HCT116 (cell line): ENCODE data around the gene CYP46A1. TPM values are rescaled to one million over a fixed set of nuclear protein-coding genes. Genes with fewer than 3 reads are reported as not detected.

ENCODE experiments used
- ATAC-seq: fragments of 200-7000 bp; cut with Tn5 transposase; 2 replicates; pipeline ENCODE4 v1.9.1; 2020; ENCODE audit warnings: mild to moderate bottlenecking, moderate library complexity
- BruUV-seq: library from RNA; stranded (reverse); fragments of 400-500 nt; replicated peaks from 2 replicates; lab custom pipeline; 2021; lab: Mats Ljungman, UMichigan
- CTCF ChIA-PET: fragments of 300-600 bp; sonication (Branson Sonifier 250); formaldehyde crosslinking; loops from one replicate; lab custom pipeline; 2021; ENCODE audit warnings: antibody characterized with exemption; lab: Charles Lee
- POLR2A ChIA-PET: fragments of 300-600, 350-600 bp; sonication (Branson Sonifier 250); formaldehyde crosslinking; loops from one replicate; lab custom pipeline; 2021; ENCODE audit warnings: antibody characterized with exemption; lab: Charles Lee
- RAD21 ChIA-PET, 2 experiments: fragments of 300-600 bp; sonication (Branson Sonifier 250); formaldehyde crosslinking; loops; one replicate each; lab custom pipeline; 2023; ENCODE audit warnings: low total read pairs in 2 of 2; ENCODE audit not compliant: uncharacterized antibody in 2 of 2, unreplicated experiment in 2 of 2, low non-redundant PET in 1 of 2; lab: Charles Lee
- DNase-seq: peaks from one replicate; pipeline ENCODE4 v3.0.0-alpha.2; 2010; ENCODE audit warnings: low read depth, low spot score
- H2AFZ ChIP-seq: fragments of 200-600 bp; shearing (Covaris generic), sonication (generic); 2 replicates; pipeline ENCODE4 v1.6.1; 2017; ENCODE audit warnings: low read depth, mixed run types, mixed read lengths, antibody characterized with exemption, low read length; ENCODE audit not compliant: poor library complexity, severe bottlenecking
- H3K27ac ChIP-seq: 2 replicates; pipeline ENCODE4 v1.5.1; 2012; ENCODE audit warnings: low read depth, low read length
- H3K27me3 ChIP-seq: fragments of 200-600 bp; sonication (generic); 2 replicates; pipeline ENCODE4 v1.6.1; 2016; ENCODE audit warnings: mixed run types, low read length, mixed read lengths; ENCODE audit not compliant: insufficient read depth
- H3K36me3 ChIP-seq, 2 experiments: fragments of 200-500 bp in 1 of 2; fragments of 200-600 bp in 1 of 2; sonication (Bioruptor generic) in 1 of 2; sonication (generic) in 1 of 2; 2 replicates each; pipeline versions ENCODE4 v1.5.1 to v1.6.1; 2014 to 2016; ENCODE audit warnings: low read length in 2 of 2, inconsistent platforms in 1 of 2, mixed read lengths in 1 of 2, mixed run types in 1 of 2; ENCODE audit not compliant: insufficient read depth in 2 of 2, control insufficient read depth in 1 of 2
- H3K4me1 ChIP-seq, 2 experiments: fragments of 200-600 bp in 1 of 2; sonication (generic) in 1 of 2; 2 replicates each; pipeline versions ENCODE4 v1.5.1 to v1.6.1; 2012 to 2017; ENCODE audit warnings: low read length in 2 of 2, inconsistent platforms in 1 of 2, mild to moderate bottlenecking in 1 of 2, mixed read lengths in 1 of 2, mixed run types in 1 of 2, moderate library complexity in 1 of 2; ENCODE audit not compliant: insufficient read depth in 2 of 2, control insufficient read depth in 1 of 2
- H3K4me2 ChIP-seq: fragments of 200-600 bp; sonication (generic); 2 replicates; pipeline ENCODE4 v1.6.1; 2017; ENCODE audit warnings: mixed run types, low read length, mixed read lengths
- H3K4me3 ChIP-seq, 2 experiments: fragments of 200-600 bp in 1 of 2; sonication (generic) in 1 of 2; replicated peaks in 1 of 2; 2 replicates each; pipeline ENCODE4 v1.5.1; 2011 to 2016; ENCODE audit warnings: low read length in 2 of 2, control low read depth in 1 of 2, low read depth in 1 of 2, mild to moderate bottlenecking in 1 of 2, mixed read lengths in 1 of 2, mixed run types in 1 of 2
- H3K79me2 ChIP-seq: fragments of 200-600 bp; sonication (generic); 2 replicates; pipeline ENCODE4 v1.6.1; 2017; ENCODE audit warnings: mild to moderate bottlenecking, mixed run types, low read length, moderate library complexity, mixed read lengths; ENCODE audit not compliant: insufficient read depth
- H3K9ac ChIP-seq: fragments of 200-600 bp; sonication (generic); 2 replicates; pipeline ENCODE4 v1.6.1; 2016; ENCODE audit warnings: low read length, mixed read lengths
- H3K9me2 ChIP-seq: fragments of 200-600 bp; sonication (generic), shearing (Covaris generic); 2 replicates; pipeline ENCODE4 v1.6.1; 2017; ENCODE audit warnings: mixed run types, mild to moderate bottlenecking, moderate library complexity; ENCODE audit not compliant: insufficient read depth
- H3K9me3 ChIP-seq, 2 experiments: fragments of 200-500 bp in 1 of 2; fragments of 200-600 bp in 1 of 2; sonication (Bioruptor generic) in 1 of 2; sonication (generic) in 1 of 2; 2 replicates each; pipeline ENCODE4 v1.6.1; 2014 to 2017; ENCODE audit warnings: low read length in 2 of 2, mixed read lengths in 2 of 2, inconsistent platforms in 1 of 2, low read depth in 1 of 2, mild to moderate bottlenecking in 1 of 2, mixed run types in 1 of 2, moderate library complexity in 1 of 2; ENCODE audit not compliant: control insufficient read depth in 1 of 2, insufficient read depth in 1 of 2
- H4K20me1 ChIP-seq: fragments of 200-600 bp; sonication (generic), shearing (Covaris generic); 2 replicates; pipeline ENCODE4 v1.6.1; 2017; ENCODE audit warnings: mixed run types, mild to moderate bottlenecking, moderate library complexity; ENCODE audit not compliant: insufficient read depth
- CEBPB ChIP-seq: IDR thresholded peaks from 2 replicates; pipeline ENCODE4 v1.6.1; 2012; ENCODE audit warnings: low read depth
- EGR1 ChIP-seq: IDR thresholded peaks from 2 replicates; pipeline ENCODE4 v1.6.1; 2012; ENCODE audit warnings: low read depth
- EZH2phosphoT487 ChIP-seq: fragments of 200-600 bp; IDR thresholded peaks from 2 replicates; pipeline ENCODE4 v1.6.1; 2018; ENCODE audit warnings: antibody characterized with exemption, borderline replicate concordance
- JUND ChIP-seq: IDR thresholded peaks from 2 replicates; pipeline ENCODE4 v1.6.1; 2012
- REST ChIP-seq: IDR thresholded peaks from 2 replicates; pipeline ENCODE4 v1.6.1; 2012; ENCODE audit warnings: low read depth
- TCF7L2 ChIP-seq: IDR thresholded peaks from 2 replicates; pipeline ENCODE4 v1.7.0; 2011; ENCODE audit warnings: borderline replicate concordance, inconsistent platforms; ENCODE audit not compliant: insufficient read depth, insufficient read length; ENCODE audit errors: extremely low read depth
- YY1 ChIP-seq: IDR thresholded peaks from 2 replicates; pipeline ENCODE4 v1.6.1; 2011; ENCODE audit warnings: low read length, low read depth, moderate library complexity, mild to moderate bottlenecking; ENCODE audit not compliant: insufficient replicate concordance; ENCODE audit errors: extremely low read depth
- intact Hi-C: fragments of 100-400 bp; cut with micrococcal nuclease; formaldehyde crosslinking; loops from 2 replicates; pipeline ENCODE4 v1.10.0; 2022
- total RNA-seq: library from RNA; stranded (reverse); gene quantifications from one replicate; pipeline ENCODE4 v1.2.1, GENCODE V29; 2021; ENCODE audit not compliant: unreplicated experiment

CYP46A1 gene
- total RNA-seq, 1 experiment from 2014 or later = 0.76 TPM

GRCh38 chr14:99703381-99703780 lies 19.3 kb downstream of the CYP46A1 start:
- no peak overlapping the region for H3K27ac ChIP-seq
- TF ChIP-seq EGR1 (no peak), EZH2phosphoT487 (no peak), JUND (no peak), CEBPB (no peak), YY1 (no peak), TCF7L2 (no peak), REST (no peak)
- no peak overlapping the region for H3K9ac ChIP-seq
- no peak overlapping the region for H2AFZ ChIP-seq
- no peaks in the 10 kb centered on the region for H3K36me3 ChIP-seq
- DNase-seq (no peak), ATAC-seq (no peak)
- ChIA-PET CTCF (no interaction called here), POLR2A (no interaction called here), RAD21 (no interaction called here)
- no peak overlapping the region for H3K4me3 ChIP-seq
- BruUV-seq = no TSS peak
- H3K27me3 ChIP-seq = no peaks in the 10 kb centered on the region
- H3K9me3 ChIP-seq = peaks cover 11 to 12% of the 10 kb centered on the region in 2 experiments; a peak in 2 of 4 replicates
- no peaks in the 10 kb centered on the region for H4K20me1 ChIP-seq
- H3K79me2 ChIP-seq = no peaks in the 10 kb centered on the region
- intact Hi-C loops = no loop called here
- no peaks in the 10 kb centered on the region for H3K4me1 ChIP-seq
- H3K9me2 ChIP-seq = no peaks in the 10 kb centered on the region
- H3K4me2 ChIP-seq = no peak overlapping the region
